Measurements from ENCODE around the gene ZNF554. TPM values are rescaled to one million over a fixed set of nuclear protein-coding genes. Genes with fewer than 3 reads are reported as not detected.

The ZNF554 gene
- polyA plus RNA-seq, 2 of the 4 experiments (the other 2 are of a cell fraction): 0.54 to 0.65 TPM

DNA sequence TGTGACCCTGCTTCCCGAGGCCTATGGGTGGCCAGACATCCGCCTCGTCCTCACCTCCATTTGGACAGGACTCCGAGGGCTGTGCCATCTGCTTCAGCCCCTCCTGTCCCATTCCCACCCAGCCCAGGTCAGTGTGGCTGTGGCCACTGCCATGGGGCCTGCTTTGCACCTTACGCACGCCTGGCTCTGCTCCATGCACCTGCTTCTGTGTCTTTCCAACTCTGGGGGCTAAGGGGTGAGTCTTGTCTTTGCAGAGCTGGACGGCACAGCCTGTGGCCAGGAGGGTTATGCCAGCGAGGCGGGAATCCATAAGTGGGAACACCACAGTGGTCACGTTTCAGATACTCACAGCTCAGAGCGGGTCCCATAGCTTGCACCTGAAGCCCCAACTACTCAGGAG is 5.2 kb upstream of the ZNF554 start:
- ATAC-seq (no peak), DNase-seq (ENCODE audit: low read depth in 1 of 2, low spot score in 1 of 2) (no peak), FAIRE-seq (no peak)
- WGBS (ENCODE audit: missing lambda C conversion rate): 98% methylated on average over 6 of the region's 11 CpGs
- H3K4me2 ChIP-seq: no peak overlapping the region
- no peaks in the 10 kb centered on the region for H3K4me1 ChIP-seq
- no peaks in the 10 kb centered on the region for H3K9me3 ChIP-seq
- ChIA-PET CTCF (interaction anchor here (0.7 kb wide), 1 partner anchor 11 kb away, joined by 3 read pairs; no protein-coding TSS in a partner anchor), POLR2A (no interaction called here)
- no peak overlapping the region for H3K4me3 ChIP-seq
- TF ChIP-seq HOXB5 (CRISPR knock-in tag; IDR thresholded peaks at IDR 0.05): no peak
- TF ChIP-seq CBX2 (IDR thresholded peaks at IDR 0.05; ENCODE audit: borderline replicate concordance, low read depth): no peak
- TF ChIP-seq JUNB (IDR thresholded peaks at IDR 0.05): no peak
- TF ChIP-seq, protein P1, sequence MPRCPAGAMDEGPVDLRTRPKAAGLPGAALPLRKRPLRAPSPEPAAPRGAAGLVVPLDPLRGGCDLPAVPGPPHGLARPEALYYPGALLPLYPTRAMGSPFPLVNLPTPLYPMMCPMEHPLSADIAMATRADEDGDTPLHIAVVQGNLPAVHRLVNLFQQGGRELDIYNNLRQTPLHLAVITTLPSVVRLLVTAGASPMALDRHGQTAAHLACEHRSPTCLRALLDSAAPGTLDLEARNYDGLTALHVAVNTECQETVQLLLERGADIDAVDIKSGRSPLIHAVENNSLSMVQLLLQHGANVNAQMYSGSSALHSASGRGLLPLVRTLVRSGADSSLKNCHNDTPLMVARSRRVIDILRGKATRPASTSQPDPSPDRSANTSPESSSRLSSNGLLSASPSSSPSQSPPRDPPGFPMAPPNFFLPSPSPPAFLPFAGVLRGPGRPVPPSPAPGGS (IDR thresholded peaks at IDR 0.05): no peak
- no peak for TF ChIP-seq HOXB13 (CRISPR knock-in tag; IDR thresholded peaks at IDR 0.05; ENCODE audit: low read depth)
- TF ChIP-seq CEBPB (IDR thresholded peaks at IDR 0.05): no peak
- no peak for TF ChIP-seq NFE2L2 (conservative IDR thresholded peaks at IDR 0.05; ENCODE audit: low read length)
- TF ChIP-seq FOXS1 (CRISPR knock-in tag; IDR thresholded peaks at IDR 0.05): no peak
- no peak for TF ChIP-seq FOSB (CRISPR knock-in tag; IDR thresholded peaks at IDR 0.05)
- no peak for TF ChIP-seq ZNF302 (CRISPR knock-in tag; IDR thresholded peaks at IDR 0.05)
- H3K27ac ChIP-seq: no peak overlapping the region

DNA sequence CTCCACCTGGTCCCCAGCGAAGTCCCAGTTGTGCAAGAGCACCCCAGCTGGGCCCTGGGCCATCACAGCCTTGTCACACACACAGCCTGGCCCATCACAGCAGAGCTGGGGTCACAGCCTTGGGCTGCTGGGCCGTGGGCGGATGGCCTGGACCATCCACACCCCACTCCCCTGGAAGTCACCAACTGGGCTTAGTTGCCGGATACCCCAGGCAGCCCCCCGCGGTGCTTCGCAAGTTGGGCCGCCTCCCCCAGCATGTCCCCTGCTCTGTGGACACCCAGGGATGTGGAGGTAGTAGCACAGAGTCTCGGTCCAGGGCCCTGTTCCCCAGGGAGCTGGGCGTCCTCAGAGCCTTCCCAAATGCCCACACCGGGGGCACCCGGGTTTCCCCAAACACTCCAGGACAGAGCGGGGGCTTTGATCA is 4.5 kb upstream of the ZNF554 start:
- ChIA-PET POLR2A (no interaction called here), CTCF (interaction anchor here (0.7 kb wide), 1 partner anchor 10 kb away, joined by 3 read pairs; no protein-coding TSS in a partner anchor)
- no peak overlapping the region for H3K4me2 ChIP-seq
- H3K9me3 ChIP-seq: no peaks in the 10 kb centered on the region
- H3K4me1 ChIP-seq: no peaks in the 10 kb centered on the region
- no peak for DNase-seq (ENCODE audit: low read depth in 1 of 2, low spot score in 1 of 2)
- no peak overlapping the region for H3K4me3 ChIP-seq
- no peak for ATAC-seq
- FAIRE-seq: no peak
- 77% methylated on average over 5 of the region's 13 CpGs for WGBS (ENCODE audit: missing lambda C conversion rate)
- TF ChIP-seq MAZ (IDR thresholded peaks at IDR 0.05; ENCODE audit: borderline replicate concordance, low read depth, low read length) (no peak), HEYL (CRISPR knock-in tag; IDR thresholded peaks at IDR 0.05) (no peak)
- TF ChIP-seq, protein P2, sequence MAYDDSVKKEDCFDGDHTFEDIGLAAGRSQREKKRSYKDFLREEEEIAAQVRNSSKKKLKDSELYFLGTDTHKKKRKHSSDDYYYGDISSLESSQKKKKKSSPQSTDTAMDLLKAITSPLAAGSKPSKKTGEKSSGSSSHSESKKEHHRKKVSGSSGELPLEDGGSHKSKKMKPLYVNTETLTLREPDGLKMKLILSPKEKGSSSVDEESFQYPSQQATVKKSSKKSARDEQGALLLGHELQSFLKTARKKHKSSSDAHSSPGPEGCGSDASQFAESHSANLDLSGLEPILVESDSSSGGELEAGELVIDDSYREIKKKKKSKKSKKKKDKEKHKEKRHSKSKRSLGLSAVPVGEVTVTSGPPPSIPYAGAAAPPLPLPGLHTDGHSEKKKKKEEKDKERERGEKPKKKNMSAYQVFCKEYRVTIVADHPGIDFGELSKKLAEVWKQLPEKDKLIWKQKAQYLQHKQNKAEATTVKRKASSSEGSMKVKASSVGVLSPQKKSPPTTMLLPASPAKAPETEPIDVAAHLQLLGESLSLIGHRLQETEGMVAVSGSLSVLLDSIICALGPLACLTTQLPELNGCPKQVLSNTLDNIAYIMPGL (CRISPR knock-in tag; IDR thresholded peaks at IDR 0.05; ENCODE audit: borderline replicate concordance): no peak
- H3K27ac ChIP-seq: no peak overlapping the region

DNA sequence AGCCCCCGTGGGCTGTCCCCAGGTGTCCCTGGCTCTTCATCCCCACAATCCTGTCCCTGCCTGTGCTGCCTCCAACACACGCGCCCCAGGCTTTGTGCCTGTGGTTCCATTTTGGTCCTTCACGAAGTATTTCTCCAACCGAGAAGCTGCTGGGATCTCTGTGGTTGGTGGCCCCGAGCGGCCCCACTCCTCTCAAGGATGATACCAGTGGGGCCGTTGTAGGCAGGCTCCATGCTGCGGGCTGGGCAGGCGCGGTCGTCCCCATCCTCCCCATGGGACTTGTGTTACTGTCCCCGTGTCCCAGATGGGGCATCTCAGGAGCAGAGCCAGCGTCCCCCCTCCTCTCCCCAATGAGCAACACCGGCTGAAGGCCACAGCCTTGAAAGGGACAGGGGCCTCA is 3.7 kb upstream of the ZNF554 start:
- no peak for DNase-seq (ENCODE audit: low read depth in 1 of 2, low spot score in 1 of 2)
- ATAC-seq: no peak
- Histone ChIP-seq H3K4me3 (no peak overlapping the region), H3K4me1 (no peaks in the 10 kb centered on the region; the same call in 2 of the 3 replicates), H3K27ac (no peak overlapping the region), H3K9me3 (no peaks in the 10 kb centered on the region), H3K4me2 (no peak overlapping the region)
- ChIA-PET POLR2A (no interaction called here), CTCF (no interaction called here)
- no peak for FAIRE-seq
- WGBS (ENCODE audit: missing lambda C conversion rate): 92% methylated on average over 15 of the region's 15 CpGs
- TF ChIP-seq POLR2AphosphoS2 (conservative IDR thresholded peaks at IDR 0.05; ENCODE audit: low read length) (no peak), FOSL2 (IDR thresholded peaks at IDR 0.05) (no peak), FOSL2 (CRISPR knock-in tag; IDR thresholded peaks at IDR 0.05) (no peak), EHMT2 (IDR thresholded peaks at IDR 0.05; ENCODE audit: low read depth) (no peak), BHLHE40 (IDR thresholded peaks at IDR 0.05; ENCODE audit: low read depth, low read length) (no peak), JUN (IDR thresholded peaks at IDR 0.05) (no peak), ZFP36 (IDR thresholded peaks at IDR 0.05; ENCODE audit: borderline replicate concordance, partially characterized antibody) (no peak), GATA3 (IDR thresholded peaks at IDR 0.05; ENCODE audit: borderline replicate concordance) (no peak), POLR2A (IDR thresholded peaks at IDR 0.05; ENCODE audit: low read length) (no peak), CEBPB (IDR thresholded peaks at IDR 0.05) (no peak), ZC3H11A (IDR thresholded peaks at IDR 0.05) (no peak)
- TF ChIP-seq, protein P3, sequence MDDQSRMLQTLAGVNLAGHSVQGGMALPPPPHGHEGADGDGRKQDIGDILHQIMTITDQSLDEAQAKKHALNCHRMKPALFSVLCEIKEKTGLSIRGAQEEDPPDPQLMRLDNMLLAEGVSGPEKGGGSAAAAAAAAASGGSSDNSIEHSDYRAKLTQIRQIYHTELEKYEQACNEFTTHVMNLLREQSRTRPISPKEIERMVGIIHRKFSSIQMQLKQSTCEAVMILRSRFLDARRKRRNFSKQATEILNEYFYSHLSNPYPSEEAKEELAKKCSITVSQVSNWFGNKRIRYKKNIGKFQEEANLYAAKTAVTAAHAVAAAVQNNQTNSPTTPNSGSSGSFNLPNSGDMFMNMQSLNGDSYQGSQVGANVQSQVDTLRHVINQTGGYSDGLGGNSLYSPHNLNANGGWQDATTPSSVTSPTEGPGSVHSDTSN (IDR thresholded peaks at IDR 0.05): no peak
- TF ChIP-seq, protein P4, sequence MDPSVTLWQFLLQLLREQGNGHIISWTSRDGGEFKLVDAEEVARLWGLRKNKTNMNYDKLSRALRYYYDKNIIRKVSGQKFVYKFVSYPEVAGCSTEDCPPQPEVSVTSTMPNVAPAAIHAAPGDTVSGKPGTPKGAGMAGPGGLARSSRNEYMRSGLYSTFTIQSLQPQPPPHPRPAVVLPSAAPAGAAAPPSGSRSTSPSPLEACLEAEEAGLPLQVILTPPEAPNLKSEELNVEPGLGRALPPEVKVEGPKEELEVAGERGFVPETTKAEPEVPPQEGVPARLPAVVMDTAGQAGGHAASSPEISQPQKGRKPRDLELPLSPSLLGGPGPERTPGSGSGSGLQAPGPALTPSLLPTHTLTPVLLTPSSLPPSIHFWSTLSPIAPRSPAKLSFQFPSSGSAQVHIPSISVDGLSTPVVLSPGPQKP (IDR thresholded peaks at IDR 0.05; ENCODE audit: low read depth, low read length): no peak
- TF ChIP-seq, protein P5, sequence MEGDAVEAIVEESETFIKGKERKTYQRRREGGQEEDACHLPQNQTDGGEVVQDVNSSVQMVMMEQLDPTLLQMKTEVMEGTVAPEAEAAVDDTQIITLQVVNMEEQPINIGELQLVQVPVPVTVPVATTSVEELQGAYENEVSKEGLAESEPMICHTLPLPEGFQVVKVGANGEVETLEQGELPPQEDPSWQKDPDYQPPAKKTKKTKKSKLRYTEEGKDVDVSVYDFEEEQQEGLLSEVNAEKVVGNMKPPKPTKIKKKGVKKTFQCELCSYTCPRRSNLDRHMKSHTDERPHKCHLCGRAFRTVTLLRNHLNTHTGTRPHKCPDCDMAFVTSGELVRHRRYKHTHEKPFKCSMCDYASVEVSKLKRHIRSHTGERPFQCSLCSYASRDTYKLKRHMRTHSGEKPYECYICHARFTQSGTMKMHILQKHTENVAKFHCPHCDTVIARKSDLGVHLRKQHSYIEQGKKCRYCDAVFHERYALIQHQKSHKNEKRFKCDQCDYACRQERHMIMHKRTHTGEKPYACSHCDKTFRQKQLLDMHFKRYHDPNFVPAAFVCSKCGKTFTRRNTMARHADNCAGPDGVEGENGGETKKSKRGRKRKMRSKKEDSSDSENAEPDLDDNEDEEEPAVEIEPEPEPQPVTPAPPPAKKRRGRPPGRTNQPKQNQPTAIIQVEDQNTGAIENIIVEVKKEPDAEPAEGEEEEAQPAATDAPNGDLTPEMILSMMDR (IDR thresholded peaks at IDR 0.05): no peak
